ENCODE measurements around the gene MELTF.

MELTF gene

GRCh38 chr3:197014024-197014423 lies 15.6 kb downstream of the MELTF start:
- TF ChIP-seq CSRNP3 (CRISPR knock-in tag; IDR thresholded peaks at IDR 0.05): no peak
- no peak for TF ChIP-seq ZFP30 (CRISPR knock-in tag; IDR thresholded peaks at IDR 0.05)
- TF ChIP-seq ESRRG (CRISPR knock-in tag; IDR thresholded peaks at IDR 0.05): no peak
- no peak for TF ChIP-seq CSDC2 (CRISPR knock-in tag; IDR thresholded peaks at IDR 0.05)
- TF ChIP-seq ZNF8 (CRISPR knock-in tag; IDR thresholded peaks at IDR 0.05): no peak
- TF ChIP-seq TCF4 (CRISPR knock-in tag; IDR thresholded peaks at IDR 0.05; ENCODE audit: borderline replicate concordance): no peak
- no peak for TF ChIP-seq POU6F1 (CRISPR knock-in tag; IDR thresholded peaks at IDR 0.05; ENCODE audit: borderline replicate concordance, low read depth)
- no peak for TF ChIP-seq BACH2 (CRISPR knock-in tag; IDR thresholded peaks at IDR 0.05; ENCODE audit: borderline replicate concordance)
- TF ChIP-seq TOX (CRISPR knock-in tag; IDR thresholded peaks at IDR 0.05; ENCODE audit: borderline replicate concordance): no peak
- TF ChIP-seq ZFP3 (CRISPR knock-in tag; IDR thresholded peaks at IDR 0.05): no peak
- no peak for TF ChIP-seq ZNF565 (CRISPR knock-in tag; conservative IDR thresholded peaks at IDR 0.05; ENCODE audit: low read depth)
- TF ChIP-seq SNAI2 (CRISPR knock-in tag; IDR thresholded peaks at IDR 0.05): no peak
- no peak for TF ChIP-seq RARB (CRISPR knock-in tag; IDR thresholded peaks at IDR 0.05)
- no peak for TF ChIP-seq PPARA (CRISPR knock-in tag; IDR thresholded peaks at IDR 0.05; ENCODE audit: borderline replicate concordance)
- TF ChIP-seq ISL1 (CRISPR knock-in tag; IDR thresholded peaks at IDR 0.05): no peak
- no peak for TF ChIP-seq TSHZ2 (CRISPR knock-in tag; IDR thresholded peaks at IDR 0.05)
- no peak for TF ChIP-seq GLIS3 (CRISPR knock-in tag; IDR thresholded peaks at IDR 0.05)
- no peak for ATAC-seq

GRCh38 chr3:197012540-197012883 lies 17.1 kb downstream of the MELTF start:
- ATAC-seq: no peak
- TF ChIP-seq ZFP30 (CRISPR knock-in tag; IDR thresholded peaks at IDR 0.05): no peak
- no peak for TF ChIP-seq ISL1 (CRISPR knock-in tag; IDR thresholded peaks at IDR 0.05)
- no peak for TF ChIP-seq PATZ1 (CRISPR knock-in tag; IDR thresholded peaks at IDR 0.05; ENCODE audit: borderline replicate concordance)
- TF ChIP-seq ZNF70 (CRISPR knock-in tag; IDR thresholded peaks at IDR 0.05): no peak
- TF ChIP-seq ZNF8 (CRISPR knock-in tag; IDR thresholded peaks at IDR 0.05): no peak
- no peak for TF ChIP-seq GLIS3 (CRISPR knock-in tag; IDR thresholded peaks at IDR 0.05)
- TF ChIP-seq TOX (CRISPR knock-in tag; IDR thresholded peaks at IDR 0.05; ENCODE audit: borderline replicate concordance): no peak
- no peak for TF ChIP-seq ZC3H10 (CRISPR knock-in tag; IDR thresholded peaks at IDR 0.05)

GRCh38 chr3:197011780-197012539 lies 17.7 kb downstream of the MELTF start:
- ATAC-seq: no peak
- no peak for TF ChIP-seq ZFP30 (CRISPR knock-in tag; IDR thresholded peaks at IDR 0.05)
- TF ChIP-seq CREB5 (CRISPR knock-in tag; IDR thresholded peaks at IDR 0.05; ENCODE audit: low read depth): no peak
- no peak for TF ChIP-seq ZFP3 (CRISPR knock-in tag; IDR thresholded peaks at IDR 0.05)
- TF ChIP-seq SNAI2 (CRISPR knock-in tag; IDR thresholded peaks at IDR 0.05): no peak
- TF ChIP-seq ISL1 (CRISPR knock-in tag; IDR thresholded peaks at IDR 0.05): no peak
- no peak for TF ChIP-seq TCF4 (CRISPR knock-in tag; IDR thresholded peaks at IDR 0.05; ENCODE audit: borderline replicate concordance)
- TF ChIP-seq ARNTL (CRISPR knock-in tag; IDR thresholded peaks at IDR 0.05; ENCODE audit: borderline replicate concordance, low read depth): no peak
- no peak for TF ChIP-seq POU6F1 (CRISPR knock-in tag; IDR thresholded peaks at IDR 0.05; ENCODE audit: borderline replicate concordance, low read depth)
- no peak for TF ChIP-seq PATZ1 (CRISPR knock-in tag; IDR thresholded peaks at IDR 0.05; ENCODE audit: borderline replicate concordance)
- TF ChIP-seq OSR1 (CRISPR knock-in tag; IDR thresholded peaks at IDR 0.05): no peak
- no peak for TF ChIP-seq BACH2 (CRISPR knock-in tag; IDR thresholded peaks at IDR 0.05; ENCODE audit: borderline replicate concordance)
- no peak for TF ChIP-seq ZC3H10 (CRISPR knock-in tag; IDR thresholded peaks at IDR 0.05)
- TF ChIP-seq ZNF70 (CRISPR knock-in tag; IDR thresholded peaks at IDR 0.05): no peak
- TF ChIP-seq PPARA (CRISPR knock-in tag; IDR thresholded peaks at IDR 0.05; ENCODE audit: borderline replicate concordance): no peak
- no peak for TF ChIP-seq GLIS3 (CRISPR knock-in tag; IDR thresholded peaks at IDR 0.05)
